NOMO-1 treated with DMSO at 0.1 percent for 48 hours (cell line): ENCODE measurements around the gene SGIP1.

Experiments used
- DNase-seq: peaks from one replicate; lab custom pipeline; 2025; ENCODE audit not compliant: unreplicated experiment; lab: John Stamatoyannopoulos, UW

Gene SGIP1

DNA sequence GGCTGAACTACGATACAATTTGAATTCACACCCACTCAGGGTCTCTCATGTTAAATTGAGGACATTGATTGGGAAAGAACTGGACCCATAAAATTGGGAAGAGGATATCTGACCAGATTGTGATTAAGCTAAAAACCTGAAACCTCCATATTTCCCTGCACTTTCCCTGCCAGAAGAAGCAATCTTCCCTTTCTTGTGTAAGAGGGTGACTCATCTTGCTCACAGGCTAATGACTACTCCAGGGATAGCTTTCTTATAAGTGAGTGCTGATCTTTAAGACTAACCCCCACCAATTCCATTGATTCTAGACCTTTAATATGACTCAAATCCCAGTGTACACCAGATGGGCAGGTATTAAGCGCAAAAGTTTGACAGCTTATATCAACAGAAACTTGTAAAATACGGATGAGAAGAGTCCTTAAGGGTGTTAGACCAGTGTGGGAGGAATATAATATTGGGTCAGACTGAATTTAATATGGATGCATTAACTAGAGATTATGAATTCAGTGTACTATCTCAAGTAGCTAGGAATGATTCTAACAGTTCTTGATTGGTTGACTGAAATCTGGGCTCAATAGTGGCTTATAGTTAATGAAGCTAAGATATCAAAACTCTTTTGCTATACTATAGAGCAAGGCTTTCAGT lies 12.1 kb upstream of the SGIP1 start:
- DNase-seq: no peak

DNA sequence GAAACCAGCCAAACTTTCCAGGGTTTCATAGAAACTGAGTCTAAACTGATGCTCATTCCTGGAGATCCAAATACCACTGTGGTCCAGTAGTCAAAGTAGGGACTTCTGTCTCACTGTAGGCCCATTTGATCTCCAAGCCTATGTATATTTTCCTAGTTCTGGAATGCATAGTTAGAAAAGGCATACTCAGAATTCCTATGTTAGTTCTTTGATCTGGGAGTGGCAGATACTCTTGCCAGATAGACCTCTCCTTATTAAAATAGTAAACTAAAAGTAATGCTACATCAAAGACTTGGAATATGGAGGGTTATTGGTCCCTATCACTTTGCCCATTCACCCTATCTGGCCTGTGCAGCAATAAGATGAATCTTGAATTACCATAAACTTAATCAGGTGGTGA lies 10.4 kb upstream of the SGIP1 start:
- DNase-seq: no peak

DNA sequence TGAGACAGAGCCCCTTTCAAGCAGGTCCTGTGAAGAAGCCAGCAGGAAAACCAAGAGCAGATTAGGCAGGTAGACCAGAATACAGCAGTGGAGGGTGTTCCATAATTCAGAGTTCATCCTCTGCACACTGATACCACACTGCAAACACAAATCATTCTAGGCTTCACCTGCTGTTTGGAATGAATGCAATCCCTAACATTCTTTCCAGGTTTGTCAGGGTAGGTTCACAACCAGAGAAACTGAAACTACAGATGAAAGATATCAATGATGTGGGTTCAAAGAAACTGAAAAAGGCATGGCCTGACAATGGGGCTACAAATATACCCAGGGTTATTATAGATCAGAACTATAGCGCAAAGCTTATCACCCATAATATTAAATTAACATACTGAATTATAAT lies 8.9 kb upstream of the SGIP1 start:
- DNase-seq: no peak

DNA sequence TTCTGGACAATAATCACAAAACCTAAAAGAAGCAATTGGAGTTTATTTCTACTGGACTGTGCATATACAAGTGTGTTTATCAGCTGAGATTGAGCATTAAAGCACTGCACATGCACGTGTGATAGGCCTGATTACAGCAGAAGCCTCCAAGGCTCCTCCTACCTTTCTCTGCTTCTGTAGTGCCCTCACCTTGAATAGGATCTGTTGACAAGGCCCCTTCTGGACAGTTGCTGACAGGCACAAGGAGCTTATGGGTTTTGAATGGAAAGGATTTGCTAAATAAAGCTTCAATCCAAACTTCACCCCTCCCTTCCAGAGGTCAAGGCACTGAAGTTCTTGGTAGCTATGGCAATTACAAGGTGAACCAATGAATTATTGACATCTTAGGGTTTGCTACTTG lies 7.9 kb upstream of the SGIP1 start:
- DNase-seq: no peak

DNA sequence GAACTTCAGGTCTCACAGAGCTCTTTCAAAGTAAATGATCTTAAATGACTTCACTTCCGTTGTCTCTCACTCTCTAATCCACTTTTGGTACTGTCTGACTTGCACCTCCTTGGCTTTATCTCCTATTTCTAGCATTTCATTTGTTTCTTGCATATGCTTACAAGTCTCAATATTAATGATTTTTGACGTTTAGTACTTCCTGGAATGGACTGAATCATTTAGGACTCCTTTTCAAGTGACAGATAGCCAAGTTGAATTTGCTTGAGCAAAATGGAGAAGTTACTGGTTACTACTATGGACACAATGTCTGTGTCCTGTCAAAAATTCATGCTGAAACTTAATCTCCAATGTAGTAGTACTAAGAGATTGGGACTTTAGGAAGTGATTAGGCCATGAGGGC lies 7.0 kb upstream of the SGIP1 start:
- no peak for DNase-seq

DNA sequence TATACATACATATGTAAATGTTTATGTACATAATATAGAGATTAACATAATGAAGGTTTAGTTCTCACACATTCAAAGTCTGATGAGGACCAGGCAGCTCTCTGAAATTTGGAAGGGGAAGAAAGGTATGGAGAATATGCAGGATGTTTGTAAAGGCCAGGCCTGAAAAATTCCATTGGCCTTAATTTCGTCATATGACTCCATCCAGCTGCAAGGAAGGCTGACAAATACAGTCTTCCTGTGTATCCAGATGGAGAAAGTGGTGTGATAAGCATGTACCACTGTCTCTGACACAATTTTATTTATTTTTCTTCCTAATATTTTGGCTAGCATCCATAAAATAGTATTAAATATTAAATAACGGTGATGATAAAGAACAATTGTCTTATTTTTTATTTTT lies 6.3 kb upstream of the SGIP1 start:
- no peak for DNase-seq

DNA sequence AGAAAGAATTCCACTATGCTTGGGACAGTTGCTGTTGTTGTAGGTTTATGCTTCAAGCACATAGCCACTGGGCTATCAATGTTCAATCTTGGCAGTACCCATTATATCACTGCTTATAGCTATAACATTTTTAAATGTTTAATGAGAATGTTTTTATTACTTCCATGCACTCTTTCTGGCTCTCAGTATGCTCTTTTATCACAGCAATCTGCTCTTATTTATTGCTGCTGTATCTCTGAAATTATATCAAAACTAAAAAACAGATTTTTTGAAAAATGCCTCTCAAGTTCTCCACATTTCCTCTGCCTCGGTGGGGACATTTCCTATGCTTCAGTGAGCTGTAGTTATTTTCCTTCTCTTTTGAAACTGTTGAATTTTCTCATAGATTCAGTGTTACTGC lies 5.4 kb upstream of the SGIP1 start:
- no peak for DNase-seq

DNA sequence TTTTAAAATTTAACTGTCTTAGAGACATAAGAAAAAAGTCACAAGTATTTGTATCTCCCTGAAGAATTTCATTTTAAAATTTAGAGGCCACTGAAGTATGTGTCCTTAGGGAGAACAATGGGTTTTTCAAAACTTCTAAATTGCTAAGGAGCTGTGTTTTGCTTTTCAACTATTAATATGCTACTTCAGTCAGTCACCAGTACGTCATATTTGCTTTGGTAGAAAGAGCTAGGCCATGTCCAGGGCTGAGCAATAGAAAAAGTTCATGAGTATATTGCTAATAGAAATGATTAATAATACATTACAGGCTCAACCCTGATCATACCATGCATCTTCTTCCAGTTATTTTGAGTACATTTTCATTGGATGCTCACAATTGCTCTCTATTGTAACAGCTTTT lies 1.7 kb upstream of the SGIP1 start:
- no peak for DNase-seq

DNA sequence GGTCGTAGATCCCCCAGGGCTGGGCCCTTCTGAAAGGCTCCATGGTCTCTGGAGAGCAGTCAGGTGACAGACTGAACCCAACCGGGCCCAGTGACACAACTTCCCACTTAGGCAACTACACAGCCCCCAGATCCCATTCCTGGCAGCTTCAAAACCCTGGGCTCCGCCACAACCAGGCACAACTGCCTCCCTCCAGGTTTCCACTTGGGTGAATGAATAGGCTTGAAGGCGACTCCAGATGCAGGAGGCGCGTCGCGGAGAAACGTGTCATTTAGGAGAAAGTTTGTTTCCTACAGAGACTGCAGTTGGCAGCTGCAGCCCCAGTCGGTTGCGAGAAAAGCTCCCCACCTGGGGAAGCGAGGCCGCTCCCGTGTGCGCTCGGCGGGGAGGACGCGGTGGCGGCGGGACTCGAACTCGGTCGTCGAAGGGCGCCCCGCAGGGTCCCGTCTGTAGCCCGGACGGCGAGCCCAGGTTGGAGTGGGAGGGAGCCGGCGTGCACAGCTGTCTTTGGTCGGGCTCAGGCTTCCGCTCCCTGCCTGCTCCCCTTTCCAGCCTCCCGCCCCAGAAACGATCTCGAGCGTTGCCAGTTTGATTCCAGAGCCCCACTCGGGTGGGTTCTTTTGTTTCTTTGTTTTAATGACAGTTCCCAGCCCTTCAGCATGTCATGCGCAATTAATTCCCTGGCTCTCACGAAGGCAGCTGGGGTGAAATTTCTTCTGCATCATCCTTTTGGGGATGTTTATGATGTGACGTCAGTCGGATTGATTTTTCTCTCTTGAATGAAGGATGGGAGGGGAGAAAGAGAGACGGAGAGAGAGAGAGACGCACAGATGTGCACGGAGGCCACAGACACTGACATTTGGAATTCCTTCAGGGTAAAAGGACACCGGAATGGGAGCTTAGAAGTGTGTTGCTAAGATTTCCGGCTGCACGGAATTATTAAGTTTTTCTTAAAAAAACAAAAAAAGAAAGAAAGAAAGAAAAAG lies 862 bp upstream of the SGIP1 start:
- no peak for DNase-seq

DNA sequence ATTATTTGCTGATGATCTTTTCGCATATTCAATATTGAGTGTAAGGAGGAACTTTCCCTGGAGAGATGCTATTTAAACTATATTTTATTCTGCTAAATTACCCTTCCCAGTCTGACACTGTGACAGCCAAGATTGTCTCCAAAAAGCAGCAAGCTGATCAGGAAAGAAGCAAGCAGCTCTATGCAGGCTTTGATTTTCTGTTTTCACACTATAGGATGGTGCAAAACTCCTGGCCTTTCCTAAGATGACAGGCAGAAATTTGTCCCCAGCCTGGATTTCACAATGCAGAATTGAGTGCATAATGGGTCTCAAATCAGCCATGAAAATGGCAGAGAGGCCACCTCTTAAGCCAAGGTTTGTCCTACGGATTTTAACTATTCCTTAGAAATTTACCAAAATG lies 1.1 kb downstream of the SGIP1 start:
- no peak for DNase-seq

DNA sequence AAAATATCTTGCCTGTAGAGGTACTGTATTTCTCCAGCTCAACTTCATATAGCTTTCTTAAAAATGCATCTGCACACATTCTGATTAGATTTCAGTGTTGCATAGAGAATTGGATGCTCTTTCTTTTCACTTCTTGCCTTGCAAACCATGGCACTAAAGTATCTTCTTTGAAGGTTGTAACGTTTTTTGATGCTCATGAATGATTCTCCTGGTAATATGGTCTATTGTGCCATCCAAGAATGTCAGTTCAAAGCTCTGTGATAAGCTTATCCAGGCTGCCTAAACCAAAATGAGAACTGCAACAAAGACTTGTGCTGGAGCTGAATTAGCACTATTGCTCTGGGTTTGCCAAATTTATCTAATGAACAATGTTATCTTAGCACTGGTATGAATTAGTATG lies 1.9 kb downstream of the SGIP1 start:
- DNase-seq: no peak

DNA sequence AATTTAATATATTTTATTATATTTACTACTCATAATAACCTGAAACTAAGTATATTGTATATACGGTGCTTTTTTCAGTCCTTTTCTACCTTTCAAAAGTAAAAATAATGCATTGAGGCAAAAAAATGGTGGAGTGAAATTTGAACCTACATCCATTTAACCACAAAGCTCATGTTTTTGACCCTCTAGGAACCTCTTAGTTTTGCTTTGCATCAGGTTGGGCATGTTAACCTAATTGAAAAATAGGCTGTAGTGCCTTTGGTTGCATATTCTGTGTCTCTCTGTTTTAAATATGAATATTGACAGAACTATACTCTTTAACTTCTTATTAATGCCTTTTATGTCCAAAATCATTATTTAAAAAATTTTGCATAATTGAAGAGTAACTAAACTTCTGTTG lies 3.8 kb downstream of the SGIP1 start:
- DNase-seq: no peak

DNA sequence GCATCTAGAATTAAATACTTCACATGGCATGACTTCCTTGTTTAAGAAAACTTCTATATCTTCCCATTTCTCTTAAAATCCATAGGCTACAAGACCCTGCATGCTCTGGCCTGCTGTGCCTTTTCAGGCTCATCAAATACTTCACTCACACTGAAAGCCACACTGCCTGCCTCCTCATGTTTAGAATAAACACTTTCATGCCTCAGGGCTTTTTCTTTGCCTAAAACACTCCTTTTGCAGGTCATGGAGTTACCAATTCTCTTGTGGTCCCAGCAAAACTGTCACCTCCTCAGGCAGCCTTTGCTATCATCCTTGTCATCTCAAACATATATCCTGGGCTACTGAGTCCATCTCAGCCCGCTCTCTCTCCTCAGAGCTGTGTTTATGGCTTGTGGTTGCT lies 5.5 kb downstream of the SGIP1 start:
- DNase-seq: no peak

DNA sequence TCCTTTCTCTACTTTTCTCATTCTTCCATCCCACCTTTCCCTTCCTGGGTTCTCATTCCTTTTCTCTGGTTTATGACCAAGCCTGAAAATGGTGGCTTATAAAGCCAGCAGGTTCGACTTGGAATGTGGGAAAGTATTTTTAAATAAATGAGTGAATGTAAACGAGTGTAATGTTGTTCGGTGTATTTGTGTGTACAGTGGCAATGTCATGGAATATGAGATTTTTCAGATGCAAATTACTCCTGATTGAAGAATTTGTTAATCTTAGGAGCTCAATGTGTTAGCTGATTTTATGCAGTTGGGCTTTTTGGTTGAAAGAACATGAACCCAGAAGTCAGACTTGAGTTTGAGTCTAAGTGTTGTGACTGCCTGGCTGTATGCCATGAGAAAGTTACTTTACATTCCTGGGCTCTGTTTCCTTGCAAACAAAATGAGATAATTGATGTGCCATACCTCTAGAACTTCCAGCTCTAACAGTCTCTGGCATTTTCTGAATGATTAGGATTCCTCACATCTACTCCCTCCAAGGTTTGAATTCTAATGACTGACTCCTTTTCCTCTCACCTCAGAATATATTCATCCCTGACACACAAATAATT lies 6.6 kb downstream of the SGIP1 start:
- DNase-seq: no peak

DNA sequence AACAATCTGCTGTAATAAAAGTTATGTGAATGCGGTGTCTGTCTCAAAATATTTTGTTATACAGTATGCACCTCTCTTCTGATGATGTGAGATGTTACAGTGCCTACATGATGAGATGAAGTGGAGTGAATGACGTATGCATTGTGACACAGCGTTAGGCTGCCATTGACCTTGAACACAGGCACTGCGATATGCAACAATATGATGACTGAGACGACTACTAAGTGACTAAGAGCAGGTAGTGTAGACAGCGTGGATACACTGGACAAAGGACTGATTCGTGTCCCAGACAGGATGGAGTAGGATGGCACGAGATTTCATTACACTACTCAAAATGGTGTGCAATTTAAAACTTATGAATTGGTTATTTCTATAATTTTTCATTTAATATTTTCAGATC lies 8.4 kb downstream of the SGIP1 start:
- DNase-seq: no peak

DNA sequence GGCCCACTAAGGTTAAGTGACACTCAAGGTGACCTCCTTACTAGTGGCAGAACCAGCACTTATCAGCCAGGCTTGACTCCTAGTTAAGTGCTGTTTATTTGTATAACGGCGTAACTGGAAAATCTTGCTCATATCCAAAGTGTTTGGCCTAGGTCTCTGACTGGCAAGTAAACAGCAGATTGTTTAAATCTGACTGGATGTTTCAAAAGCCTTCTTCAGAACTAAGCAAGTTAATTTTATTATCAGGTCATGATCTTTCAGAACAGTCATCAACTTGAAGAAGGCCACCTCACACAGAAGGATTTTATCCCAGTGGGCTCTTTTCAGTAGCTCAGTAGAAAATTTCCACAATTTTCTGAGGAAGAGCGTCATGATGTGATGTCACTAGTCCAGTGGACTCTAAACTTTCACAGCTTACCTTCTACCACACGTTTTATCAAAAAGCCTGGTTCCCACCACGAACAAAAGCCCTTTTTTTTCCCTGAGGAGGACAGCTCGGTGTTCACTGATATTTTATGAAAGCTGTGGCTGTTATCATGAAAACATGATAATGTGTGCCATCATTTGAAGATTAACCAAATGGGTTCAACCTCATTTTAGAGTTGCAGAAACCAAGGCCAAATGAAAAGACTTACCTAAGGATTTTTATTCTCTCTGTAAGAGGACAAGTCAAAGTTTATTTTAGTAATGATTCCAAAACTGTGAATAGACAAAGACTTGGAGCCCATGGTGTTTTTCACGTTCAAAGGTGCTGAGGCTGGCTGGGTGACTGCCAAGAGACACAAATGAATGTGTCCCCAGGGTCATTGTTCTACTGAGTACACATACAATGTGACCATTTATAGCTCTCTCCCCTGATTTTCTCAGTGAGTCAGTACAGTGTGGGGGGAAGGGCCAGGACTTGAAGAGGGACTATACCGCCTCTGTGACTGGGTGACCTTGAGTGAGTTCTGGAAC lies 9.1 kb downstream of the SGIP1 start:
- DNase-seq: no peak

DNA sequence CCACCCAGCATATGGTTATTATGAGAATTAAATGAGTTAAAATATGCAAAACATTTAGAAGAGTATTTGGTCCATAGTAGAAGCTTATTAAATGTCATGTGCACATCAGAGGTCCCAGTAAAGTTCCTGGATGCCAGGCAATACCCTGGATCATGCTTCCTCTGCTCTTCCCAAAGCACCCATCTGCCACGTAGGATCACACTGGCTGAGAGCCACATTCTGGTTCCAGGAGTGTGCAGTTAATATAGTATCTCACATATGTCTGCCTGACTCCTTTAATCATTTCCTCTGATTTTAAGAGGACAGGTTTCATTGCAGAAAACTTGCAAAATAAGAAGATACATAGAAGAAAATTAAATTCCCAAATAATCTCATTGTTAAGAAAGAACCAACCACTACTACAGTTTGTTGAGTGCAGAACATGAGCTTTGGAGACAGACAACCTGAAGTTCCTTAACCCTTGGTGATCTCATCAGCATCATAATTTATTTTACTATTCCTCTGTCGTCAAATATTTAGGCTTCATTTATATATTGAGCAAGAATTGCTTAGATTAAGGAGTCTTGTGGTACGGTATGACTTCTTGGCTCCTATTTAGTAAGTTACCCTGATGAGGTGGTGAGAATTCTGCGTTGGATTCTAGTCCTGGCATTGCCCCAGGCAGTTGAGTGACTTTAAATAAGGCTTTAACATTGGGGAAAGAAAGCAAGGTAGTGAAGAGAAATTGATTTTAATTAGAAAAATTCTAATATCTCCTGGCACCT lies 12.3 kb downstream of the SGIP1 start:
- DNase-seq: no peak

DNA sequence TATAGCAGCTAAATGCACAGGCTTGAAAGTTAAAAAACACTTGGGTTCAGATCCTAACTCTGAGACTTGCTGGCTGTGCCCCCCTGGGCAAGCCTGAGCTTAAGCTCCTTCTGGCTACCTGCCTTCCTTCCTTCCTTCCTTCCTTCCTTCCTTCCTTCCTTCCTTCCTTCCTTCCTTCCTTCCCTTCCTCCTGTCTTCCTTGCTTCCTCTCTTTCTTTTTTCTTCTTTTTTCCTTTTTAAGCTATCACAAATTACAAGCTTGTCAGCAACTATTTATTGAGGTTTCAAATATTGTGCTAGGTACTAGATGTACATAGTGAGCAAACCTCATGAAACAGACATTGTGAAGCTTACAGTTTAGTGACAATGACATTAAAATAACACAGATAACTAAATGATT lies 15.1 kb downstream of the SGIP1 start:
- DNase-seq: no peak

DNA sequence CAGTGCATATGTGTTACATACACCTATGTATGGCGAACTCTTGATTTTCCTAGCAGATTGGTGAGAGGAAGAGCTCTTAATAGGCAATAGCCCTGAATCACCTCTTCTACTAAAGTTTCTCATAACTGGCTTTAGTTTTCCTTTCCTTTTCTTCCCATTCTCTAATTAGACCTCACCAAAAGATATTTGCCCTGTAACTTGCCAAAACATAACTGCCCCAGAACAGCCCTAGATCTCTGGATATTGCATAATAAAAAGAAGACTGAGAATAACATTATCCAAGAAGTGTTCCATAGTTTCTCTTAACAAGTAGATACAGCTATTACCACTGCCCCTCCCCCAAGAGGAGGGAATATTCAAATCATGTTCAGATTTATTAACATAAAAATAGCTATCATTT lies 16.3 kb downstream of the SGIP1 start:
- DNase-seq: no peak

DNA sequence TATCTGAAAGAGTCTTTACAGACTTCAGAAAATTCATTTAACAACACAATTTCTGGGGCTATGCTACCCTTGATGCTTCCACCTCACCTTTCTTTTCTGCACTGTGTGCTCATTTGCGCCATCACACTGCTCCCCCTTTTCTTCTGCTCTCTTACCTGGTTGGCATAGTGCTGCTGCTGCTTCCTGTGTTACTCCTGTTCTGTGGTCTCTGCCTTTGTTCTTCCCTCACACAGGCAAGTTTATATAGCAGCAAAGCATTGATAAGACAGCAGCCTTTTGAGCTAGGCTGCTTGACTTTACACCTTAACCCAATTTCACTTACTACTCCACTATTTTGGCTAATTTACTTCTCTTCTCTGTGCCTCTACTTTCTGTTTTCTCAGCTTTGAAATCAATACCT lies 18.3 kb downstream of the SGIP1 start:
- DNase-seq: no peak
